Activated CD8-positive, alpha-beta memory T cell treated with anti-CD3 and anti-CD28 coated beads for 24 hours (primary cell): ENCODE data around the gene FLVCR2.
"Not testable (repeated sequence)": the region's sequence is repeated elsewhere in the genome, so short reads cannot be mapped to it uniquely, and the experiment has no call there.

Experiments used
- DNase-seq: peaks from one replicate; pipeline ENCODE4 v3.0.0-alpha.2; 2020

FLVCR2 gene

GRCh38 chr14:75597149-75597548 is 18.7 kb downstream of the FLVCR2 start:
- no peak for DNase-seq

DNA sequence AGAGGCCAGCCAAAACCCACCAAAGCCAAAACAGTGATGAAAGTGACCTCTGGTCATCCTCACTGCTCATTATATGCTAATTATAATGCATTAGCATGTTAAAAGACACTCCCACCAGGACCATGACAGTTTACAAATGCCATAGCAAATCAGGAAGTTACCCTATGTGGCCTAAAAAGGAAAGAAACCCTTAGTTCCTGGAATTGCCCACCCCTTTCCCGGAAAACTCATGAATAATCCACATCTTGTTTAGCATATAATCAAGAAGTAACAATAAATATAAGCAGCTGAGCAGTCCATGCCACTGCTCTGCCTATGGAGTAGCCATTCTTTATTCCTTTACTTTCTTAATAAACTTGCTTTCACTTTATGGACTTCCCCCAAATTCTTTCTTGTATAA is 21.7 kb downstream of the FLVCR2 start:
- not testable (repeated sequence) for DNase-seq

GRCh38 chr14:75601061-75601460 is 22.6 kb downstream of the FLVCR2 start:
- DNase-seq = not testable (repeated sequence)

DNA sequence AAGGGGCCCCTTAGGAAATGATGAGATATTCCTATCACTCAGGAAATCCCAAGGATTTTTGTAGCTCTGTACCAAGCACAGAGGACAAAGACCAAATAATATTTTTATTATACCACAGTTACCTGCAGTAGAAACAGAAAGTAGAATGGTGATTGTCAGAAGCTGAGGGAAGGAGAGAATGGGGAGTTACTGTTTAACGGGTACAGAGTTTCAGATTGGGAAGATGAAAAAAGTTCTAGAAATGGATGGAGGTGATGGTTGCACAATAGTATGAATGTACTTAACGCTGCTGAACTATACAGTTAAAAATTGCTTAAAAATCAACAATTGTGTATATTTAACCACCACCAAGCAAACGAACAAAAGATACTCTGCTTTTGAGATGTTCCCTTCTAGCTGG is 24.1 kb downstream of the FLVCR2 start:
- DNase-seq = no peak

- no peak for DNase-seq
Observed at GRCh38 chr14:75604979-75605851, 26.8 kb downstream of the FLVCR2 start.

GRCh38 chr14:75605916-75606315 is 27.5 kb downstream of the FLVCR2 start:
- no peak for DNase-seq

- DNase-seq = no peak
Observed at GRCh38 chr14:75607044-75607443, 28.6 kb downstream of the FLVCR2 start.

- no peak for DNase-seq
Observed at GRCh38 chr14:75607842-75608640, 29.6 kb downstream of the FLVCR2 start.

- no peak for DNase-seq
Observed at GRCh38 chr14:75609116-75609515, 30.7 kb downstream of the FLVCR2 start.

DNA sequence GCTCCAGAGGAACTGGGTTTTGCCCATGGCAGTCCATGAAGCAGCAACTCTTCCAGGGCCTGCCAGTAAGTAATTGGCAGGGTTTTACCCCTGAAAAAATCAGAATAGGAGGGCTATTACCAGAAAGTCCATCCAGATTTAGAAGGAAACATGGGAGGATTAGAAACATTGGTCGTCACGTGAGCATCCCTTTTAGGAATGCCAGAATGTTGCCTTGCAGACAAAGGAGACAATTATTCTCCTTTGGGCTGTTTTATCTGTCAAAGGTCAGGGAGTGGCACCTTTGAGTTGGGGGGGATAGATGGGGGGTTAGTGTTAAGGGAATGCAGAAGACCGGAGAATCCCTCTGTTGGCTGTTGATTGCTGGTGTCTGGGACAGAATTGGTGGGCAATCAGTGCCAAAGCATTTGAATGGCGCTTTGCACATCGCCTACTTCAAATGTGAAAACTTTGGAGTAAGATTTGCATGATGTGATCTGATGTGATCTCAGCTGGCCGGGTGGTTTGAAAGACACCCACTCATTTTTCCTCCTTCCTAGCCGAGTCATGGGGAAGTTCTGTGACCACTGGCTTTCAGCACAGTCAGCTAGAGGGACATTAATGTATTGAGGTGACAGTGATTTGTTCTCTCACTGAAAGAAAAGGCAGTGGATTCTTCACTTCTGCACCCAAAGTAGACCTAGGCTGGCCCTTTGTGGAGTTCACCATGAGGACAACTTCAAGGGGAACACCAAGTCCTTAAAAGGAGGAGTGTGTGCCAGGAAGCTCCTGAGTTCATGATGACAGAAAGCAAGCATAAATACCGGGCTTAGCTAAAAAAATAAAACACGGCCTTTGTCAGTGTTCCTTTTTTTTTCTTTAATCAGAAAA is 31.4 kb downstream of the FLVCR2 start:
- no peak for DNase-seq

GRCh38 chr14:75610834-75611233 is 32.4 kb downstream of the FLVCR2 start:
- DNase-seq = no peak

DNA sequence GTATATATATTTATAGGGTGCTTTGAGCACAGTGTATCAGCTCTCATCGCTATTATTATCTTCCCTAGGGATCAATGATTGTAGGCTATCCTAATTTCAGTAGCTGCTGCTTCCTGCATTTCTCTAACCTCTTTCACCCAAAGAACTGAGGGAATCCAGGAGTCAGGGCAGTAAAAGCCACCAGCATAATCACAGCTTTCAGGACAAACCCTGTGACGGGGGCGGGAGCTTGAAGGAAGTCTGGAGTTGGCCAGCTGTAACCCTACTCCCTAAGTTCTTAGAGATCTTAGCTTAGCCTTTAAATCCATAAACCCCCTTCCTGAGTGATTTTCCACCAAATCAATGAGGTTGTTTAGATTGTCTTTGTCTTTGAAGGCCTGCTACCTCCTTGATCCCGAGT is 33.7 kb downstream of the FLVCR2 start:
- DNase-seq = no peak

DNA sequence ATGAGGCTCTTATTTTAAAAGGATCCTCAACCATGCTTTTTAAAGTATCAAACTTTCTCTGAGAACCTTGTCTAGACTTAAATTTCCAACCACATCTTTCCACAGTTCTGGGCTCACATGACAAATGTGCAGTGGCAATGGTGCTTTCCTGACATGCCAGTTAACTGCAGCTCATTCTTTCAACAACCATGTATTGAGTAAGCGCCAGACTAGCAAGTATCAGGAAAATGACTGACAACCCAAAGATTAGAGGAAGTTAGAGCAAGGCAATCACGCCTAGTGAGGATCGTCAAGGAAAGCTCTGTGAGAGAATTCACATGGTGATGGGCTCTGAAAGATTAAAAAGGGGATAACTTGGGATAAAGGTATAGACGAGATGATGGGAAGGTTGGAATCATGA is 35.8 kb downstream of the FLVCR2 start:
- no peak for DNase-seq

DNA sequence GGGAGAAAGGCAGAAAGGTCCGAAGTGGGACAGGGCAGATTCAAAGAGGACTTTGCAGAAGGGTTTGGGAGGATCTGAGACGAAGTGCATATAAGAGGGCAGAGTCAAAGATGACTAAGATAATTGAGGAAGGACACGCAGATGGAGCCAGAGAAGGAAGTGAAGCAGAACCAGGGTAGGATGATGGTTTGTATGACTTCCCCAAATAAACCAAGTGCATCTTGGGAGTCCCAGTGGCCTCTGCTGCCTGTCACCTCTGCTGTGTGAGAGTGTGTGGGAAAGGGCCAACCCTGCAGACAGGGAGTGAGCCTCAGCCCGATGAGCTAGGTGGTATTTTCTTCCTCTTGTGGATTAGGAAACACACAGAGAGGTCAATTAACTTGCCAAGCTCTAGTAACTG is 36.8 kb downstream of the FLVCR2 start:
- DNase-seq = no peak

DNA sequence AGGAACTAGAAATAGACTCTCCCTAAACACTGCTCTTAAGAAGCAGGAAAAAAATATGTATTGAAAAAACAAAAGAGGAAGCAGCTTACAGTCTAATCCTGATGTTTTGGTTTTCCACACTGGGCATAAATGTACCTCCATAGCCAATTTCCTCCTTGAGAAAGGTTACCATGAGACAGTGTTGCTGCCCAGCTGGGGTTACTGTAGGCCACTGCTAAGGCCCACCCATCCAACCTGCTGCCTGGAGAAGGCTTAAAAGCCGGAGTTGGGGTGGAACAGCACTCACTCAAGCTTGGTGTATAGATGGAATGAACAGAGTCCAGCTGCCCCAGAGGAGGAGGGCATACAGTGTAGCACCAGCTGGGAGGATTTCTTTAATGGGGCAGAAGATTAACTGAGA is 41.1 kb downstream of the FLVCR2 start:
- no peak for DNase-seq

DNA sequence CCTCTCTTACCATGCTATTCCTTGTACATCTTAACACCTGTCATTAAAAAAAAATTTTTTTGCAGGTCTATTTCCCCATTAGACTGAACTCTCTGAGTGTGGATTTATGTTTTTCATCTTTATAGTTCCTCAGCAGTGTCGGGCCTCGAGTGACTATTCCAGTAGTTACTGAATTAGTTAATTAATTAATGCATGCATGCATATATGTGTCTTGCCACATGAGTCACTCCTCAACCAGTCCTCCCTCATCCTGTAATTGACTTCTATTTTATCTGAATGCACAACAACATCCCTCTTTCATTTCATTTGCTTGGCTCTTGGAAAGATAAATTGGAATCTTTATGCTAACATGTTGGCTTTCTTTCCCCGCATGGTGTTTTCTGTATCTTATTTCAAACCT is 46.6 kb downstream of the FLVCR2 start:
- no peak for DNase-seq

DNA sequence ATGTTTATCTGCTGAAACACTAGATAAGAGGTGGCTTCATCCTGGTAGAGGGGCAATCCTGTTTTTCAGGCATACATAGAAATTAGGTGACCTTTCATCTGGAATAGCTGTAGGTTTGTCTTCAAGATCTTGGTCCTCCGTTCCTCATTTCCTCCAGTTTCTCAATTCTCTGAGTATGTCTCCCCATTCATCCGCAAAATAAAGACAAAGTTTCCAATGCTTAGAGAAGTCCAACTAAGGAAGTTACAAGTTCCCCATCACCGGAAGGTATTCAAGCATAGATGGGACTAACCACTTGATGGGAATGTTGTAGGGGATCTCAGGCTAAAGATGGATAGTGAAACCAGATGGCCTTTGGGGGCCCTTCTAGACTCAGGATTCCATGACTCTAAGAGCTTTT is 48.0 kb downstream of the FLVCR2 start:
- no peak for DNase-seq

GRCh38 chr14:75626863-75627262 is 48.4 kb downstream of the FLVCR2 start:
- DNase-seq = no peak

GRCh38 chr14:75627406-75627805 is 49.0 kb downstream of the FLVCR2 start:
- no peak for DNase-seq

DNA sequence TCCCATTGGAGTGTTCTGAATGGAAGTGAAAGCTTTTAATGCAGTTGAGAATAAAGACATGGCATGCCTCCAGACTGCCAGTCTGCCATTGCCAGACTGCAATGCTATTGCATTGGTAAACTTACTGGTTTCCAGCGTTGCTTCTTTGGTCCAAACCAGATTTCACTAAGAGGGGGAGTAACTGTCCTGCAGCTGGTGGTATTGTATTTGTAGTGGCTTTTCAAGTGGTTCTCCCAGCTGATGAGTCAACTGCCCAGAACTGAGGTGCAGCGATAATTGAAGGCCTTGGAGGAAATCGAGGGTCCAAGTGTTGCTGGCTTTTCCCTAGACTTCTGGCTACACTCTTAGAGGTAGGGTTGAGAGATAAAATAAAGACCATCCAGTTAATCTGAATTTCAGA is 50.4 kb downstream of the FLVCR2 start:
- no peak for DNase-seq

- no peak for DNase-seq
Observed at GRCh38 chr14:75630695-75631452, 52.5 kb downstream of the FLVCR2 start.

DNA sequence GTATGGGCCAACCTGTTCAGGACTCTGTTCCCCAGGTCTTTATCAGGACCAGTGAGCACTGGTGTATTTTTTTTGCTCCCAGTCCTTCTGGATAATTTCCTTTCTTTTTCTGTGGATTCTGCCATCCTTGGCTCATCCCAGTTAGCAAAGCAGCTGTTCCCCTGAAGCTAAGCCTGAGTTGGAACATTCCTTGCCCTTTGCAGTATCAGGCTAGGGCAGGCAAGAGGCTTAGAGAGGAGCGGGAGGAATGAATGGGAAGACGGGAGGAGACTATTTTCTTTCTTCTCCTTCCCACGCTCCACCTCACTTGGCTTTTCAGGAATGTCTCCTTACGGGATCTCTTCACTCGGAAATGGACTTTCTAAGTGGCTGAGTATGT is 53.0 kb downstream of the FLVCR2 start:
- no peak for DNase-seq
